ENCODE results near the gene PREX1. TPM values are rescaled to one million over a fixed set of nuclear protein-coding genes. Genes with fewer than 3 reads are reported as not detected.
"Not testable (repeated sequence)": the region's sequence is repeated elsewhere in the genome, so short reads cannot be mapped to it uniquely, and the experiment has no call there.

PREX1 gene
- total RNA-seq, result 33.1 and 42.9 TPM in 2 replicates

- DNase-seq (ENCODE audit: low read depth in 2 of 2), result peak; percentile 91 to 95
Observed at GRCh38 chr20:48827855-48828733, at the start of gene PREX1. PREX1 (minus strand) TSS chr20:48827999; CDS start chr20:48827860, 139 bp downstream.

- DNase-seq (ENCODE audit: low read depth in 2 of 2), result no peak
Observed at GRCh38 chr20:48877304-48877703, 49.5 kb upstream of the PREX1 start.

GRCh38 chr20:48875914-48876240, 48.1 kb upstream of the PREX1 start:
- DNase-seq (ENCODE audit: low read depth in 2 of 2), result no peak

GRCh38 chr20:48875233-48875913, 47.6 kb upstream of the PREX1 start:
- no peak for DNase-seq (ENCODE audit: low read depth in 2 of 2)

- not testable (repeated sequence) for DNase-seq (ENCODE audit: low read depth in 2 of 2)
Observed at GRCh38 chr20:48869442-48869841, 41.6 kb upstream of the PREX1 start.

GRCh38 chr20:48866936-48867335, 39.1 kb upstream of the PREX1 start:
- no peak for DNase-seq (ENCODE audit: low read depth in 2 of 2)

- no peak for DNase-seq (ENCODE audit: low read depth in 2 of 2)
Observed at GRCh38 chr20:48864738-48865318, 37.0 kb upstream of the PREX1 start.

GRCh38 chr20:48864254-48864653, 36.5 kb upstream of the PREX1 start:
- DNase-seq (ENCODE audit: low read depth in 2 of 2), result no peak

GRCh38 chr20:48862279-48862678, 34.5 kb upstream of the PREX1 start:
- DNase-seq (ENCODE audit: low read depth in 2 of 2), result no peak

GRCh38 chr20:48861444-48861843, 33.6 kb upstream of the PREX1 start:
- DNase-seq (ENCODE audit: low read depth in 2 of 2), result no peak

GRCh38 chr20:48858075-48858790, 30.4 kb upstream of the PREX1 start:
- DNase-seq (ENCODE audit: low read depth in 2 of 2), result no peak

GRCh38 chr20:48856130-48856529, 28.3 kb upstream of the PREX1 start:
- no peak for DNase-seq (ENCODE audit: low read depth in 2 of 2)

- no peak for DNase-seq (ENCODE audit: low read depth in 2 of 2)
Observed at GRCh38 chr20:48855046-48855445, 27.2 kb upstream of the PREX1 start.

- no peak for DNase-seq (ENCODE audit: low read depth in 2 of 2)
Observed at GRCh38 chr20:48852609-48853008, 24.8 kb upstream of the PREX1 start.

GRCh38 chr20:48851579-48851978, 23.8 kb upstream of the PREX1 start:
- DNase-seq (ENCODE audit: low read depth in 2 of 2), result no peak

GRCh38 chr20:48850977-48851299, 23.1 kb upstream of the PREX1 start:
- peak in 1 of 2 donors; percentile 23 for DNase-seq (ENCODE audit: low read depth in 2 of 2)

- no peak for DNase-seq (ENCODE audit: low read depth in 2 of 2)
Observed at GRCh38 chr20:48850257-48850976, 22.6 kb upstream of the PREX1 start.

- DNase-seq (ENCODE audit: low read depth in 2 of 2), result no peak
Observed at GRCh38 chr20:48849779-48850178, 22.0 kb upstream of the PREX1 start.

- DNase-seq (ENCODE audit: low read depth in 2 of 2), result peak in 1 of 2 donors; percentile 25
Observed at GRCh38 chr20:48849299-48849698, 21.5 kb upstream of the PREX1 start.

- DNase-seq (ENCODE audit: low read depth in 2 of 2), result no peak
Observed at GRCh38 chr20:48847498-48848205, 19.9 kb upstream of the PREX1 start.
